Caco-2 (cell line): ENCODE data around the gene XRCC5. TPM values are rescaled to one million over a fixed set of nuclear protein-coding genes. Genes with fewer than 3 reads are reported as not detected.

Experiments
- BruUV-seq: library from RNA; stranded (reverse); fragments of 400-500 nt; replicated peaks from 2 replicates; lab custom pipeline; 2021; lab: Mats Ljungman, UMichigan
- CTCF ChIA-PET: fragments of 300-600 bp; sonication (Branson Sonifier 250); formaldehyde crosslinking; loops from one replicate; lab custom pipeline; 2022; ENCODE audit warnings: antibody characterized with exemption; lab: Charles Lee
- POLR2A ChIA-PET: fragments of 300-600 bp; sonication (Branson Sonifier 250); formaldehyde crosslinking; loops from one replicate; lab custom pipeline; 2022; ENCODE audit warnings: antibody characterized with exemption; lab: Charles Lee
- DNase-seq, 2 experiments: peaks; one replicate each; pipeline versions ENCODE4 v3.0.0 to v3.0.0-alpha.2; 2020 to 2022
- H3K27me3 ChIP-seq: replicated peaks from 2 replicates; pipeline ENCODE4 v1.6.0; 2011; ENCODE audit warnings: low read length; ENCODE audit not compliant: control insufficient read depth, insufficient read depth
- H3K36me3 ChIP-seq: 2 replicates; pipeline ENCODE4 v1.5.1; 2011; ENCODE audit warnings: low read length; ENCODE audit not compliant: control insufficient read depth, insufficient read depth
- H3K4me1 ChIP-seq: fragments of 250-450 bp; sonication (Bioruptor Pico); 2 replicates; pipeline ENCODE4 v1.5.1; 2020; ENCODE audit warnings: mild to moderate bottlenecking
- H3K4me3 ChIP-seq: 2 replicates; pipeline ENCODE4 v1.5.1; 2011; ENCODE audit warnings: low read depth, mild to moderate bottlenecking, control low read depth, low read length
- H3K9me3 ChIP-seq: fragments of 250-450 bp; sonication (Bioruptor Pico); 2 replicates; pipeline ENCODE4 v1.5.1; 2020; ENCODE audit warnings: mild to moderate bottlenecking, moderate library complexity
- H3K27ac Mint-ChIP-seq: one replicate; pipeline ENCODE4 v1.8.0; 2022; ENCODE audit warnings: mixed read lengths; ENCODE audit not compliant: unreplicated experiment
- H3K27me3 Mint-ChIP-seq: one replicate; pipeline ENCODE4 v1.8.0; 2022; ENCODE audit warnings: mixed read lengths; ENCODE audit not compliant: insufficient read depth, unreplicated experiment
- H3K36me3 Mint-ChIP-seq: one replicate; pipeline ENCODE4 v1.8.0; 2022; ENCODE audit warnings: mild to moderate bottlenecking, mixed read lengths; ENCODE audit not compliant: insufficient read depth, unreplicated experiment
- H3K4me1 Mint-ChIP-seq: one replicate; pipeline ENCODE4 v1.8.0; 2022; ENCODE audit warnings: low read depth, mixed read lengths; ENCODE audit not compliant: unreplicated experiment
- H3K4me3 Mint-ChIP-seq: one replicate; pipeline ENCODE4 v1.8.0; 2022; ENCODE audit warnings: mild to moderate bottlenecking, moderate library complexity, mixed read lengths; ENCODE audit not compliant: unreplicated experiment
- H3K9me3 Mint-ChIP-seq: one replicate; pipeline ENCODE4 v1.8.0; 2022; ENCODE audit warnings: mixed read lengths; ENCODE audit not compliant: unreplicated experiment
- CTCF ChIP-seq, 2 experiments: fragments of 200-600 bp in 1 of 2; IDR thresholded peaks; 1 replicate in 1 of 2; 2 replicates in 1 of 2; pipeline versions ENCODE4 v1.5.1 to v1.8.0; 2011 to 2022; ENCODE audit warnings: antibody characterized with exemption in 1 of 2, control low read depth in 1 of 2, inconsistent platforms in 1 of 2, low read depth in 1 of 2, low read length in 1 of 2, mild to moderate bottlenecking in 1 of 2, moderate library complexity in 1 of 2; ENCODE audit not compliant: insufficient read depth in 1 of 2, severe bottlenecking in 1 of 2, unreplicated experiment in 1 of 2
- intact Hi-C: fragments of 100-400 bp; cut with micrococcal nuclease; formaldehyde crosslinking; loops from one replicate; pipeline ENCODE4 v1.10.0; 2022; ENCODE audit not compliant: unreplicated experiment
- total RNA-seq: library from RNA; stranded (reverse); gene quantifications from 2 replicates; pipeline ENCODE4 v1.2.3, GENCODE V29; 2022

The XRCC5 gene
- total RNA-seq, 1 experiment from 2014 or later, result 319 TPM

GRCh38 chr2:216151313-216152025 lies 42.3 kb downstream of the XRCC5 start:
- no peak overlapping the region for H3K27ac Mint-ChIP-seq
- no peaks in the 10 kb centered on the region for H3K9me3 Mint-ChIP-seq
- CTCF ChIA-PET, result no interaction called here
- no peak overlapping the region for H3K4me3 Mint-ChIP-seq
- no peaks in the 10 kb centered on the region for H3K27me3 Mint-ChIP-seq
- Histone ChIP-seq H3K4me3 (no peak overlapping the region), H3K4me1 (no peaks in the 10 kb centered on the region), H3K27me3 (no peaks in the 10 kb centered on the region), H3K36me3 (peaks cover 10% of the 10 kb centered on the region), H3K9me3 (no peaks in the 10 kb centered on the region)
- peaks cover 6% of the 10 kb centered on the region for H3K4me1 Mint-ChIP-seq
- TF ChIP-seq CTCF (IDR thresholded peaks at IDR 0.05; ENCODE audit: insufficient read depth in 1 of 2, low read depth in 1 of 2, low read length in 1 of 2, severe bottlenecking in 1 of 2, unreplicated experiment in 1 of 2), result peak; percentile 16 to 18
- intact Hi-C loops, result loop anchor here (2.0 kb wide), 1 partner anchor 253 kb away; no protein-coding TSS in a partner anchor
- POLR2A ChIA-PET, result no interaction called here
- DNase-seq, result no peak
- no TSS peak for BruUV-seq
- H3K36me3 Mint-ChIP-seq, result peaks cover 55% of the 10 kb centered on the region

GRCh38 chr2:216155954-216156353 lies 46.8 kb downstream of the XRCC5 start:
- Mint-ChIP-seq H3K27ac (no peak overlapping the region), H3K4me3 (no peak overlapping the region), H3K9me3 (no peaks in the 10 kb centered on the region), H3K27me3 (no peaks in the 10 kb centered on the region), H3K4me1 (no peaks in the 10 kb centered on the region), H3K36me3 (peaks cover 65% of the 10 kb centered on the region)
- TF ChIP-seq CTCF (IDR thresholded peaks at IDR 0.05; ENCODE audit: insufficient read depth in 1 of 2, low read depth in 1 of 2, low read length in 1 of 2, severe bottlenecking in 1 of 2, unreplicated experiment in 1 of 2), result no peak
- no TSS peak for BruUV-seq
- CTCF ChIA-PET, result no interaction called here
- intact Hi-C loops, result no loop called here
- Histone ChIP-seq H3K36me3 (peaks cover 8% of the 10 kb centered on the region), H3K27me3 (no peaks in the 10 kb centered on the region), H3K9me3 (no peaks in the 10 kb centered on the region), H3K4me1 (no peaks in the 10 kb centered on the region), H3K4me3 (no peak overlapping the region)
- no peak for DNase-seq
- POLR2A ChIA-PET, result no interaction called here

GRCh38 chr2:216156822-216157221 lies 47.7 kb downstream of the XRCC5 start:
- Histone ChIP-seq H3K9me3 (no peaks in the 10 kb centered on the region), H3K4me3 (no peak overlapping the region), H3K27me3 (no peaks in the 10 kb centered on the region), H3K36me3 (peaks cover 8% of the 10 kb centered on the region), H3K4me1 (no peaks in the 10 kb centered on the region)
- no peaks in the 10 kb centered on the region for H3K4me1 Mint-ChIP-seq
- no peak overlapping the region for H3K4me3 Mint-ChIP-seq
- H3K9me3 Mint-ChIP-seq, result no peaks in the 10 kb centered on the region
- H3K27ac Mint-ChIP-seq, result no peak overlapping the region
- H3K36me3 Mint-ChIP-seq, result peaks cover 65% of the 10 kb centered on the region
- no TSS peak for BruUV-seq
- DNase-seq, result no peak
- no peak for TF ChIP-seq CTCF (IDR thresholded peaks at IDR 0.05; ENCODE audit: insufficient read depth in 1 of 2, low read depth in 1 of 2, low read length in 1 of 2, severe bottlenecking in 1 of 2, unreplicated experiment in 1 of 2)
- ChIA-PET CTCF (interaction anchor here (0.6 kb wide), 1 partner anchor 42 kb away, joined by 3 read pairs; no protein-coding TSS in a partner anchor), POLR2A (no interaction called here)
- intact Hi-C loops, result no loop called here
- no peaks in the 10 kb centered on the region for H3K27me3 Mint-ChIP-seq
